MM.1S (cell line): ENCODE data around the gene SLC8A3.

Source experiments
- CTCF ChIP-seq: fragments of 300-600 bp; sonication (generic); IDR thresholded peaks from 2 replicates; pipeline ENCODE4 v1.5.1; 2016; ENCODE audit warnings: antibody characterized with exemption, low read length, mixed read lengths
- EZH2 ChIP-seq: fragments of 300-600 bp; sonication (generic); optimal IDR thresholded peaks from 2 replicates; pipeline ENCODE3; 2017; ENCODE audit warnings: low read depth, mild to moderate bottlenecking, antibody characterized with exemption, low read length, mixed read lengths
- EZH2phosphoT487 ChIP-seq: fragments of 300-600 bp; sonication (generic); IDR thresholded peaks from 2 replicates; pipeline ENCODE4 v1.6.1; 2018; ENCODE audit warnings: antibody characterized with exemption, low read length

GRCh38 chr14:70021548-70022220 lies 167.1 kb downstream of the SLC8A3 start:
- TF ChIP-seq CTCF (no peak), EZH2phosphoT487 (no peak), EZH2 (no peak)
